Spleen (tissue), 11 donors: ENCODE measurements around the gene FOXK2. TPM values are rescaled to one million over a fixed set of nuclear protein-coding genes. Genes with fewer than 3 reads are reported as not detected.

ENCODE experiments used
- DNase-seq: peaks from one replicate; pipeline ENCODE4 v3.0.0-alpha.2; 2020
- H3K27ac ChIP-seq, 8 donors: fragments of 200-600 bp; sonication (generic) in 7 of 8; 1 replicate in 4 of 8; 2 replicates in 4 of 8; pipeline versions ENCODE4 v1.5.0 to v1.8.0; 2016 to 2021; ENCODE audit warnings: inconsistent platforms in 4 of 8, mild to moderate bottlenecking in 4 of 8, moderate library complexity in 1 of 8
- H3K27me3 ChIP-seq, 7 donors: fragments of 200-600 bp; sonication (generic) in 6 of 7; replicated peaks in 1 of 7; 1 replicate in 4 of 7; 2 replicates in 3 of 7; pipeline versions ENCODE4 v1.5.0 to v1.8.0; 2016 to 2021; ENCODE audit warnings: inconsistent platforms in 3 of 7, mild to moderate bottlenecking in 1 of 7
- H3K36me3 ChIP-seq, 6 donors: fragments of 200-600 bp; sonication (generic) in 5 of 6; 1 replicate in 4 of 6; 2 replicates in 2 of 6; pipeline versions ENCODE4 v1.5.0 to v1.8.0; 2016 to 2021; ENCODE audit warnings: inconsistent platforms in 2 of 6
- H3K4me1 ChIP-seq, 6 donors: fragments of 200-600 bp; sonication (generic) in 5 of 6; 1 replicate in 3 of 6; 2 replicates in 3 of 6; pipeline versions ENCODE4 v1.5.0 to v1.8.0; 2016 to 2021; ENCODE audit warnings: inconsistent platforms in 3 of 6
- H3K4me3 ChIP-seq, 8 donors: fragments of 200-600 bp; sonication (generic) in 7 of 8; 1 replicate in 4 of 8; 2 replicates in 4 of 8; pipeline versions ENCODE4 v1.5.0 to v1.8.0; 2016 to 2021; ENCODE audit warnings: inconsistent platforms in 4 of 8, mild to moderate bottlenecking in 4 of 8, moderate library complexity in 2 of 8
- H3K9me3 ChIP-seq, 8 donors: fragments of 200-600 bp; sonication (generic) in 7 of 8; 1 replicate in 4 of 8; 2 replicates in 4 of 8; pipeline versions ENCODE4 v1.5.0 to v1.8.0; 2016 to 2021; ENCODE audit warnings: inconsistent platforms in 4 of 8
- POLR2A ChIP-seq, 3 donors: fragments of 450-650 bp; IDR thresholded peaks; one replicate each; pipeline ENCODE4 v1.5.1; 2017; ENCODE audit warnings: antibody characterized with exemption in 3 of 3, mild to moderate bottlenecking in 1 of 3
- POLR2AphosphoS5 ChIP-seq, 3 donors: sonication (generic); formaldehyde crosslinking; IDR thresholded peaks; one replicate each; pipeline ENCODE4 v1.5.1; 2017; ENCODE audit warnings: antibody characterized with exemption in 3 of 3
- WGBS, 5 donors: extraction: QIAGEN DNeasy Blood & Tissue Kit in 3 of 5; methylation state at CpG; one replicate each; pipeline versions ENCODE4 v1.1.5 to v1.1.7; 2013 to 2018; 5-methylcytosine and 5-hydroxymethylcytosine counted together
- intact Hi-C: fragments of 100-400 bp; cut with DNase I; formaldehyde crosslinking; loops from one replicate; pipeline ENCODE4 v1.15.0; 2023; ENCODE audit warnings: low total_unique reads
- polyA plus RNA-seq, 3 donors: library from polyadenylated mRNA; stranded (reverse); fragments of 200-250 nt; gene quantifications; one replicate each; pipeline ENCODE4 v1.2.1, GENCODE V29; 2013
- total RNA-seq, 7 donors: library from RNA; depleted of rRNA in 3 of 7; stranded (reverse); fragments of >200 nt in 3 of 7; fragmentation: NEBNext Ultra II Directional in 4 of 7; extraction: Animal tissue kit (Norgen Biotek cat#: 25700) in 4 of 7; gene quantifications; one replicate each; pipeline versions ENCODE4 v1.1.0 to v1.2.1, GENCODE V29; 2016 to 2021
- TF ChIP-seq, protein P1 (sequence below), 11 experiments: fragments of 200-600 bp in 7 of 11; fragments of 450-650 bp in 4 of 11; sonication (generic) in 4 of 11; IDR thresholded peaks in 8 of 11; conservative IDR thresholded peaks in 3 of 11; 1 replicate in 7 of 11; 2 replicates in 4 of 11; pipeline versions ENCODE4 v1.4.0 to v1.8.0; 2016 to 2021; ENCODE audit warnings: antibody characterized with exemption in 11 of 11, inconsistent platforms in 4 of 11, mild to moderate bottlenecking in 1 of 11
- donor health status: healthy with polysubstance abuse.
- donor health status: DM: no; HTN: no; CAD: no; lungs with moderate emphysema.
- donor health status: DM: no; HTN: no; CAD: no.
- donor health status: Bipolar disorder and iron deficiency.
- donor health status: healthy.
- donor health status: DM: no; HTN: no; CAD: no.
- donor health status: DM: yes; HTN: yes; CAD: no.

FOXK2 gene
- total and polyA plus RNA-seq, 10 donors, result 10.4 to 55.1 (median 45.2) TPM

DNA sequence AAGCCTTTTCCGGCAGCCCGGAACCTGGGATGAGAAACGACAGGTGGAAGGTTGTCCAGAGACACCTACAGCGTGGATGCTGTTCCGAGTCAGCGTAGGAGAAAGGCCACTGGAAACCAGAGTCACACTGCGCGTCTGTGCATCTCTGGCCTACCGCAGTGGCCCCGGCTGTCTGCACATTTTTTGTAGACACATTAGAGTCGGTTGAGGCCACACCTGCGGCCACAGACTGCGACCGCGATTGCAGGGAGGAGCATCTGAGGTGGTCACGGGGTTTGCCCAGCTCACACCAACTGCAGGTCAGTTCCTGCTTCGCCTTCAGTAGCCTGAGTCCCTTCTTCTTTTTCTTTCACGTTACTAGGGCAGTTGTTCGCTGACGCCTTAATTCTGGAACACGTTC is 76.4 kb downstream of the FOXK2 start:
- TF ChIP-seq POLR2A (IDR thresholded peaks at IDR 0.05) (no peak), POLR2AphosphoS5 (IDR thresholded peaks at IDR 0.05) (no peak)
- TF ChIP-seq, protein P1, sequence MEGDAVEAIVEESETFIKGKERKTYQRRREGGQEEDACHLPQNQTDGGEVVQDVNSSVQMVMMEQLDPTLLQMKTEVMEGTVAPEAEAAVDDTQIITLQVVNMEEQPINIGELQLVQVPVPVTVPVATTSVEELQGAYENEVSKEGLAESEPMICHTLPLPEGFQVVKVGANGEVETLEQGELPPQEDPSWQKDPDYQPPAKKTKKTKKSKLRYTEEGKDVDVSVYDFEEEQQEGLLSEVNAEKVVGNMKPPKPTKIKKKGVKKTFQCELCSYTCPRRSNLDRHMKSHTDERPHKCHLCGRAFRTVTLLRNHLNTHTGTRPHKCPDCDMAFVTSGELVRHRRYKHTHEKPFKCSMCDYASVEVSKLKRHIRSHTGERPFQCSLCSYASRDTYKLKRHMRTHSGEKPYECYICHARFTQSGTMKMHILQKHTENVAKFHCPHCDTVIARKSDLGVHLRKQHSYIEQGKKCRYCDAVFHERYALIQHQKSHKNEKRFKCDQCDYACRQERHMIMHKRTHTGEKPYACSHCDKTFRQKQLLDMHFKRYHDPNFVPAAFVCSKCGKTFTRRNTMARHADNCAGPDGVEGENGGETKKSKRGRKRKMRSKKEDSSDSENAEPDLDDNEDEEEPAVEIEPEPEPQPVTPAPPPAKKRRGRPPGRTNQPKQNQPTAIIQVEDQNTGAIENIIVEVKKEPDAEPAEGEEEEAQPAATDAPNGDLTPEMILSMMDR (IDR thresholded peaks at IDR 0.05 in 8 of 11, conservative IDR thresholded peaks at IDR 0.05 in 3 of 11), result no peak
- no peaks in the 10 kb centered on the region for H3K9me3 ChIP-seq
- H3K36me3 ChIP-seq, result peaks cover 0 to 64% (median 14%) of the 10 kb centered on the region in 6 donors
- no peak overlapping the region for H3K4me3 ChIP-seq
- WGBS, 5 donors, result 86 to 92% (median 89%) methylated on average over 21 of the region's 21 CpGs
- intact Hi-C loops, result no loop called here
- H3K4me1 ChIP-seq, result peaks cover 17 to 78% (median 55%) of the 10 kb centered on the region in 6 donors
- peak overlapping the region in 1 of 8 donors; percentile 17 for H3K27ac ChIP-seq
- no peaks in the 10 kb centered on the region for H3K27me3 ChIP-seq
- DNase-seq, result peak; percentile 40

DNA sequence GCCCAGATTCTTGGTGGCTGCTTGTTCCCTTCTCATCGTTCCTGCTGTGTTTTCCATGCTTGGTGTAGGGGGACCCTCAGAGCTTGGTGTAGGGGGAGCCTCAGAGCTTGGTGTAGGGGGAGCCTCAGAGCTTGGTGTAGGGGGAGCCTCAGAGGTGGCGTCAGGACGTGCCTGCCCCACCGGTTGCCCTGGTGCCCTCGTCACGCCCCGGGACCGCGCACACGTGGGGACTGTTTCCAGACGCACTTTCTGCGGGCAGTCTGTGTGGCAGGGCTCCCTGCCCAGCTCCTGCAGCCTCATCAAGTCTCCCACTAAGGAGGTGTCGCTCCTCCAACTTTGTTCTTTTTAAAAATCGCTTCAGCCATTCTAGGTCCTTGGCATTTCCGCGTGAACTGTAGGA is 76.8 kb downstream of the FOXK2 start:
- TF ChIP-seq POLR2AphosphoS5 (IDR thresholded peaks at IDR 0.05) (no peak), POLR2A (IDR thresholded peaks at IDR 0.05) (no peak)
- TF ChIP-seq, protein P1 (IDR thresholded peaks at IDR 0.05 in 8 of 11, conservative IDR thresholded peaks at IDR 0.05 in 3 of 11), result no peak
- H3K4me3 ChIP-seq, result no peak overlapping the region
- H3K4me1 ChIP-seq, result peaks cover 17 to 74% (median 51%) of the 10 kb centered on the region in 6 donors
- 84 to 91% (median 89%) methylated on average over 16 of the region's 16 CpGs for WGBS, 5 donors
- DNase-seq, result no peak
- H3K27ac ChIP-seq, result no peak overlapping the region
- H3K27me3 ChIP-seq, result no peaks in the 10 kb centered on the region
- no peaks in the 10 kb centered on the region for H3K9me3 ChIP-seq
- intact Hi-C loops, result no loop called here
- H3K36me3 ChIP-seq, result peaks cover under 1 to 68% (median 17%) of the 10 kb centered on the region in 6 donors

DNA sequence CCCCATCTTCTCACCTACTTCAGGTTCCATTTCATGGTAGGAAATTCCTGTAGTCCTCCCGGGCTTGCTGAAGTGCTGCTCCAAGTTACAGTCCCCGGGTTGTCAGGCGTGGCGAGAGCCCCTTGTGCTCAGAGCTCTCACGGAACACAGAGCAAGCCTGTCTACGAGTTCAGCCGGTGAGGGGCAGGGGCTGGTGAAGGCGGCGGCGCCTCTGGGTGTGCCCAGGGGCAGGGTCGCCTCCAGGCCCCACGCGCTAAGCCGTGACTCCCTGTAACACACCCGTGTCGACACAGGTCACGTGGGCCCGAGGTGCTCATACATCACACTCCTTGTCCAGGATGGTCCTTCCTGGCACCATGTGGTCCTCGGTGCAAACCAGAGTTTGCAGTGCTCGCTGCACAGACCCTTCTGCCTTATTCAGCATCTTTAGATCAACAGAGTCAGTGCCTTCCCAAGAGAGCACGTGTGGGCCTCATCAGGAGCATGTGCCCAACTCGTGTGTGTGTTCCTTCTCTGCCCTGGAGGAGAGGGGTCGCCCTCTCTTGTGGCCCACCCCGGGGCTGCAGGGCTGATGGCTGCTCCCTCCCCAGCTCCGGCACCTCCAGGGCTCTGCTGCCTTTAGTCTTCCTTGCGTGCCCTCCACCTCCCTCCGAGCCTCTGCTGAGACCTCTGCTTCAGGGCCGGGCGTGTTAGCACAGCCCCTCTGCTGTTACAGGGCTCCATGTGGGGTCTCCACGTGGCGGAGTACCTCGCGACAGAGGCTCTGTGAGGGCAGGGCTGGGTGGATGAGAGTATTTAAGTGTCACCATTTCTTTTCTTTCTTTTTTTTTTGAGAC is 77.5 kb downstream of the FOXK2 start:
- WGBS, 5 donors, result 92 to 95% (median 92%) methylated on average over 28 to 33 of the region's 33 CpGs
- DNase-seq, result peak; percentile 72
- peaks cover 3 to 75% (median 25%) of the 10 kb centered on the region in 6 donors for H3K36me3 ChIP-seq
- H3K4me3 ChIP-seq, result no peak overlapping the region
- H3K27me3 ChIP-seq, result no peaks in the 10 kb centered on the region
- no peaks in the 10 kb centered on the region for H3K9me3 ChIP-seq
- intact Hi-C loops, result no loop called here
- TF ChIP-seq POLR2AphosphoS5 (IDR thresholded peaks at IDR 0.05), result peak in 1 of 3 donors; percentile 35
- no peak for TF ChIP-seq POLR2A (IDR thresholded peaks at IDR 0.05)
- H3K4me1 ChIP-seq, result peaks cover 16 to 69% (median 46%) of the 10 kb centered on the region in 6 donors
- H3K27ac ChIP-seq, result no peak overlapping the region

DNA sequence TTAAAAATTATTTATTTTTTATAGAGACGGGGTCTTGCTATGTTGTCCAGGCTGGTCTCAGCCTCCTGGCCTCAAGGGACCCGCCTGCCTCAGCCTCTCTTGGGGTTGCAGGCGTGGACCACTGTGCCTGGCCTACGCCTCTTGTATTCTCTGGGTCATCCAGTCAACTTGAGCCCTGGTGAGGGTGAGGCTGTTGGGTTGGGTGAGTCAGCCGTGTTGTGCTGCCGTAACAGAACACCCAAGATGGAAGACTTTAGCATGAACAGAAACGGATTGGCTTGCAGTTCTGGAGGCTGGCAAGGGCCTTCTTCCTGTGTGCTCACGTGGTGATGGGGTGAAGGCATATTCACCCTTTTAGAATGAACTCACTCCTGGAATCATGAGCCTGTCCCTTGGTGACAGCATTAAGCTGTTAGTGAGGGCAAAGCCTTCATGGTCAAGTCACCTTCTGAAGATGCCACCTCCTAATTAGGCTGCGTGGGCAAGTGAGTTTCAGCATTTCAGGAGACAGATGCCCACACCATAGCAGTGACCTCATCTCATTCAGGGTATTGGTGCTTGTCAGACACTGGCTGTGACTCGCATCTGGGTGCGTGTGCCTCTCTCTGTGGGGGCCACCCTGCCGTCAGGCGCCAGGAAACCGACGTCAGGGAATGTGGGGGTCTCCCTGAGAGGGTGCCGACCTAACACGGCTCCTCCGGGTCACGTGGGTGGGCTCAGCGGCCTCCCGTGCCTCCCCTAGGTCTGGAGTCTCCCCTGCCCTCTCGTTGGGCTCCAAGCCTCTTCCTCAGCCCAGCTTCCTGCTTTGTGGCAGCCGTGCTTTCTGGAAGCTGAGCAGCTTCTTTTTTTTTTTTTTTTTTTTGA is 79.0 kb downstream of the FOXK2 start:
- Histone ChIP-seq H3K36me3 (peaks cover 3 to 90% (median 35%) of the 10 kb centered on the region in 6 donors), H3K27ac (peak overlapping the region in 2 of 8 donors; percentile 22 to 33), H3K4me1 (peaks cover 12 to 69% (median 43%) of the 10 kb centered on the region in 6 donors), H3K4me3 (no peak overlapping the region), H3K27me3 (no peaks in the 10 kb centered on the region), H3K9me3 (no peaks in the 10 kb centered on the region)
- WGBS, 5 donors, result 72 to 85% (median 76%) methylated on average over 15 to 23 of the region's 23 CpGs
- peak; percentile 52 for DNase-seq
- TF ChIP-seq POLR2AphosphoS5 (IDR thresholded peaks at IDR 0.05) (peak in 2 of 3 donors; percentile 19 to 59), POLR2A (IDR thresholded peaks at IDR 0.05) (no peak)
- intact Hi-C loops, result no loop called here
